ENCODE data around the gene ADSS1. TPM values are rescaled to one million over a fixed set of nuclear protein-coding genes. Genes with fewer than 3 reads are reported as not detected.

The ADSS1 gene
- total RNA-seq, 3 donors from 2014 or later: 6.9 to 13.0 (median 7.3) TPM

DNA sequence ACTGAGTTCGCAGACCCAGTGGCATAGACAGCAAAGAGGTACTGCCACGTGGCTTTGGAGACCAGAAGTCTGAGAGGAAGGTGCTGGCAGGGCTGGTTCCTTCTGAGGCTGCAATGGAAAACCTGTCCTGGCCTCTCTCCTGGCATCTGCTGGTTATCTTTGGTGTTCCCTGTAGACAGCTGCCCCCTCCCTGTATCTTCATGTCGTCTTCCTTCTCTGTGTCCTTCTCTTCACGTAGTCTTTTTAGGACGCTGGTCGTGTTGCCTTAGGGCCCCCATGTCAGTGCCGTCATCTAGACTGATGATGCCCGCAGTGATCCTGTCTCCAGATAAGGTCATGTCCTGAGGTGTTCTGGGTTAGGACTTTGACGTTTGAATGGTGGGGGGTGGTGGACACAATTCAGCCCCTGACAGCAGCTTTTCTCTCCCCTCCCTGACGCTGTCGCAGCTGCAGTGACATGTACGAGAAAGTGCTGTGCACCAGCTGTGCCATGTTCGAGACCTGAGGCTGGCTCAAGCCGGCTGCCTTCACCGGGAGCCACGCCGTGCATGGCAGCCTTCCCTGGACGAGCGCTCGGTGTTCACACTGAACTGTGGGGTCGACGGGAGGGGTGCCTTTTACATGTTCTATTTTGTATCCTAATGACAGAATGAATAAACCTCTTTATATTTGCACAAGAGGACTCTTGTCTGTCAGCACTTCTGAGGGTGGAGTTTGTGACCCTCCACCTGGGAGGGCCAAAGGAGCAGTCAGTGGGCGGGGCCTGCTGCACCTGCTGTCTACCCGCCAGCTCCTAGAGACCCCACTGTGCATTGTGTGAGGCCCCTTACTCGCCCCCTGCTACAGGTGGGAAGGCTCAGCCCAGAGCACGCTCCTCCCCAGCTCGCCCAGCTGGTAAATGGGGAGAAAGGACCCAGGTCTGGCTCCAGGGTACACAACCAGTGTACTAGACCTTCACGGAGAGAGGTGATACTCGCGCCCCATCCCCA, 35.2 kb downstream of the ADSS1 start:
- TF ChIP-seq, protein P1, sequence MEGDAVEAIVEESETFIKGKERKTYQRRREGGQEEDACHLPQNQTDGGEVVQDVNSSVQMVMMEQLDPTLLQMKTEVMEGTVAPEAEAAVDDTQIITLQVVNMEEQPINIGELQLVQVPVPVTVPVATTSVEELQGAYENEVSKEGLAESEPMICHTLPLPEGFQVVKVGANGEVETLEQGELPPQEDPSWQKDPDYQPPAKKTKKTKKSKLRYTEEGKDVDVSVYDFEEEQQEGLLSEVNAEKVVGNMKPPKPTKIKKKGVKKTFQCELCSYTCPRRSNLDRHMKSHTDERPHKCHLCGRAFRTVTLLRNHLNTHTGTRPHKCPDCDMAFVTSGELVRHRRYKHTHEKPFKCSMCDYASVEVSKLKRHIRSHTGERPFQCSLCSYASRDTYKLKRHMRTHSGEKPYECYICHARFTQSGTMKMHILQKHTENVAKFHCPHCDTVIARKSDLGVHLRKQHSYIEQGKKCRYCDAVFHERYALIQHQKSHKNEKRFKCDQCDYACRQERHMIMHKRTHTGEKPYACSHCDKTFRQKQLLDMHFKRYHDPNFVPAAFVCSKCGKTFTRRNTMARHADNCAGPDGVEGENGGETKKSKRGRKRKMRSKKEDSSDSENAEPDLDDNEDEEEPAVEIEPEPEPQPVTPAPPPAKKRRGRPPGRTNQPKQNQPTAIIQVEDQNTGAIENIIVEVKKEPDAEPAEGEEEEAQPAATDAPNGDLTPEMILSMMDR (IDR thresholded peaks at IDR 0.05): no peak
- TF ChIP-seq POLR2AphosphoS5 (IDR thresholded peaks at IDR 0.05): no peak
- TF ChIP-seq POLR2A (IDR thresholded peaks at IDR 0.05): no peak
- DNase-seq (ENCODE audit: low spot score in 2 of 2): no peak
- Histone ChIP-seq H3K4me1 (peaks cover 0 to 3% of the 10 kb centered on the region in 2 donors), H3K9me3 (no peaks in the 10 kb centered on the region), H3K27me3 (no peaks in the 10 kb centered on the region), H3K36me3 (peaks cover 4% of the 10 kb centered on the region), H3K27ac (no peak overlapping the region), H3K4me3 (no peak overlapping the region)
- intact Hi-C loops (cut with DNase I; ENCODE audit: low total_unique reads): no loop called here

DNA sequence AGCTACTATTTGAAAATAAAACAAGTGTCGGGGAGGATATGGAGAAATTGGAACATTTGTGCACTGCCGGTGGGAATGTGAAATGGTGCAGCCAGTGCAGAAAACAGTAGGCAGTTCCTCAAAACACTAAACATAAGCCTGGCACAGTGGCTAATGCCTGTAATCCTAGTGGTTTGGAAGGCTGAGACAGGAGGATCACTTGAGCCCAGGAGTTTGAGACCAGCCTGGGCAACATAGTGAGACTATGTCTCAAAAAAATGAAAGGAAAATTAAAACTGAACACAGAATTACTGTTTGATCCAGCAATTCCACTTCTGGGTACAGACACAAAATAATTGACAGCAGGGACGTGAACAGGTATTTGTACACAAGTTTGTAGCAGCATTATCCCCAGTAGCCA, 41.5 kb downstream of the ADSS1 start:
- no peak for DNase-seq (ENCODE audit: low spot score in 2 of 2)
- Histone ChIP-seq H3K4me1 (peaks cover 0 to 5% of the 10 kb centered on the region in 2 donors), H3K27me3 (no peaks in the 10 kb centered on the region), H3K9me3 (no peaks in the 10 kb centered on the region), H3K27ac (no peak overlapping the region), H3K4me3 (no peak overlapping the region), H3K36me3 (no peaks in the 10 kb centered on the region)
- TF ChIP-seq POLR2A (IDR thresholded peaks at IDR 0.05) (no peak), POLR2AphosphoS5 (IDR thresholded peaks at IDR 0.05) (no peak)
- TF ChIP-seq, protein P1 (IDR thresholded peaks at IDR 0.05): no peak
- intact Hi-C loops (cut with DNase I; ENCODE audit: low total_unique reads): no loop called here

DNA sequence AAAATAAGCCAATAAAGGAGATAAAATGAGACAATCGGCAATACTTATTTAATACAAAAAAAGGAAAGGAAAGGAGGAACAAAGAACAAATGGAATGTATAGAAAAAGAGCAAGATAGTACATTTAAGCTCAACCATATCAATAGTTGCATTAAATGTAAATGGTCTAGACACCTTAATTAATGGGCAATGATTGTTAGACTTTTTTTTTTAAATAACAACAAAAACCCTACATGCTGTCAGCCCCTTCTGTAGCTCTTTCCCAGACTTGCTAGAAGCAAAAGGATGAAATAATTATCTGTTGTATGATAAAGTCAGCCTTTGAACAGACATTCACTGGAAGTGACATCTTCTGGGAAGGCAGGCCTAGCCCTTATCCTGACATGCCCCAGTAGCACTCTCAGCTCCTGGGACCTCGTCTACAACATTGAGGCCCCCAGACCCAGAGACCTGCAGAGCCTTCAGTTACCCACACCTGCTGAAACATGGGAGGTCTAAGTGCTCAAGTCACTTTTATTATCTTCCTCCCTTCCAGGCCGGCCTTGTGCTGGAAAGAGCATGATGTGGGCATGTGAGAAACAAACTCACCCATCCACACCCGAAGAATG, 42.3 kb downstream of the ADSS1 start:
- H3K27me3 ChIP-seq: no peaks in the 10 kb centered on the region
- intact Hi-C loops (cut with DNase I; ENCODE audit: low total_unique reads): no loop called here
- DNase-seq (ENCODE audit: low spot score in 2 of 2): no peak
- H3K4me3 ChIP-seq: no peak overlapping the region
- H3K9me3 ChIP-seq: no peaks in the 10 kb centered on the region
- peaks cover 0 to 5% of the 10 kb centered on the region in 2 donors for H3K4me1 ChIP-seq
- no peak for TF ChIP-seq POLR2AphosphoS5 (IDR thresholded peaks at IDR 0.05)
- TF ChIP-seq POLR2A (IDR thresholded peaks at IDR 0.05): no peak
- TF ChIP-seq, protein P1 (IDR thresholded peaks at IDR 0.05): no peak
- no peaks in the 10 kb centered on the region for H3K36me3 ChIP-seq
- no peak overlapping the region for H3K27ac ChIP-seq

DNA sequence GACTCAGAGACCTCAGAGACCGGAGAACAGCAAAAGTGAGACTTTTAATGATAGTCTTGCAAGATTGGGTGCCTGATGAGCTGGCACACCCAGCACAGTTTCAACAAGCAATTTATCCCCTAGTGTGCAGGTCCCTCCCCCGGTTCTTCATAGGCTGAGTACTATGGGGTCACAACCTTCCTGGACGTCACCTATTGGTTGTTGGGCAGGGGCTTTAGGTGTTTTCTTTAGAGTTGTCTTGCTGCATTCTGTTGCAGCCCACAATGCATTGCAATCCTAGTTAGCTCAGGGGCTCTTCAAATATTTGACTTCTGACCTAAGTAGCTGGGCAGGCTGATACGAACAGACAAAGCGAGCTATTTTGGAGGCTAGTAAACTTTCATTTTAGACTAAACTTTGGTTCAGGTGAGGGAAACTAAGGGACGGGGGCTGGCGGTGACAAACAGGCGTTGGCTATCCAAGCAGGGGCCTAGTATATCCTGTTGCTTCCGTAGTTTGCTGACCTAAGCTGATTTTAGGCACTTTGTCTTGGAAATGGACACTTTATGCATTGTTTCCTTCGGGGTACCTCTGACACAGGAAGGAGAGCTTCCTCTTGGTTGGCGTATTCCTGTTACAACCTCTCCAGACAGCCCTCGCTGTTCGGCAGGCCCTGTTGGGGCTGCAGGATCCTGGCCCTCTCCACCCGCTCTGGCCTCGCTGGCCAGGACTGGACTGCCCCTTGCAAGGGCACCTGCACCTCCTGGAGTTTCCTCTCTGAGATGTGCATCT, 43.0 kb downstream of the ADSS1 start:
- no peak for DNase-seq (ENCODE audit: low spot score in 2 of 2)
- H3K27me3 ChIP-seq: no peaks in the 10 kb centered on the region
- H3K27ac ChIP-seq: no peak overlapping the region

More for the DNA sequence above, 43.0 kb downstream of the ADSS1 start:
- no peaks in the 10 kb centered on the region for H3K9me3 ChIP-seq
- no peaks in the 10 kb centered on the region for H3K36me3 ChIP-seq
- no peak overlapping the region for H3K4me3 ChIP-seq
- TF ChIP-seq POLR2A (IDR thresholded peaks at IDR 0.05) (no peak), POLR2AphosphoS5 (IDR thresholded peaks at IDR 0.05) (no peak)
- TF ChIP-seq, protein P1 (IDR thresholded peaks at IDR 0.05): no peak
- intact Hi-C loops (cut with DNase I; ENCODE audit: low total_unique reads): no loop called here
- peaks cover 0 to 5% of the 10 kb centered on the region in 2 donors for H3K4me1 ChIP-seq
